ENCODE results near the gene SAMHD1.
A peak's percentile ranks its signal among the peaks of the same experiment; 100 is the strongest.

Gene SAMHD1

DNA sequence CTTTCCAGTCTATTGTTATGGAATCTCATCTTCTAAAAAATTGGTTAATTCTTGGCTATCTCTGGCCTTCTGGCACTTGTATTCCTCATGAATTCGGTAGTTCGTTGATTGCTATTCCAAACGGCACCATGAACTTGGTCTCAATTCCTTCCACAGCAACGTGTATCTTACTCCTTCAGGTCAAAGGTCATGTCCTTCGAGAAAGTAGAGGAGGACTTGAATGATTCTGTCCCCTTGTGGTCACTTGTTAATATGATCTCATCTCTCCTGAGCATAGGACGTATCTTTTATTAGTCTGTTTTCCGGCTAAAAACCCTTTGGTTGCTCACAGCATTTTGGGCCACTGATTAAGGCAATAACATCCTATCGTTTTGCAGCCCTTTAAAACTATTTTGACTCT lies 66.2 kb downstream of the SAMHD1 start:
- Mint-ChIP-seq H3K9me3 (no peaks in the 10 kb centered on the region), H3K4me3 (no peak overlapping the region), H3K4me1 (peaks cover 43% of the 10 kb centered on the region), H3K36me3 (ENCODE audit: low read depth) (no peaks in the 10 kb centered on the region), H3K27me3 (ENCODE audit: low read depth, poor library complexity) (peaks cover 20% of the 10 kb centered on the region), H3K27ac (no peak overlapping the region)
- TF ChIP-seq CTCF (IDR thresholded peaks at IDR 0.05): peak; percentile 35
- no peak for DNase-seq

DNA sequence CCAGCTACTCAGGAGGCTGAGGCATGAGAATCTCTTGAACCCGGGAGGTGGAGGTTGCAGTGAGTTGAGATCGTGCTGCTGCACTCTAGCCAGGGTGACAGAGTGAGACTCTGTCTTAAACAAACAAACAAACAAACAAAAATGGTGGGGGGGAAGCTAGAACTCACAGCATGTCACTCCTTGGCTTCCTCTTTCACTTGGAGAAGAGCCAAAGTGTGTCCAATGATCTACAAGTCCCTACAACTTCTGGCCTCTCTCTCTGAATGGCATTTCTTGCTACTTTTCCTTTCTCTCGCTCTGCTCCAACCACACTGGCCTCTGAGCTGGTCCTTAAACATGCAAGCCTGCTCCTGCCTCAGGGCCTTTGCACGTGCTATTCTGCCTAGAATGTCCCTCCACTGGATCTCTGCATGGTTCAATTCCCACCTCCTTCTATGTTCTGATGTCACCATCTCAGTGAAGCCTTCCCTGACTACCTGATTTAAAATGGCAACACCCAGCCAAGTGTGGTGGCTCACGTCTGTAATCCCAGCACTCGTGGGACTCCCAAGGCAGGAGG lies 67.5 kb downstream of the SAMHD1 start:
- H3K9me3 Mint-ChIP-seq: no peaks in the 10 kb centered on the region
- DNase-seq: no peak
- H3K27ac Mint-ChIP-seq: no peak overlapping the region
- peaks cover 27% of the 10 kb centered on the region for H3K27me3 Mint-ChIP-seq (ENCODE audit: low read depth, poor library complexity)
- no peak for TF ChIP-seq CTCF (IDR thresholded peaks at IDR 0.05)
- no peaks in the 10 kb centered on the region for H3K36me3 Mint-ChIP-seq (ENCODE audit: low read depth)
- peaks cover 37% of the 10 kb centered on the region for H3K4me1 Mint-ChIP-seq
- H3K4me3 Mint-ChIP-seq: no peak overlapping the region

DNA sequence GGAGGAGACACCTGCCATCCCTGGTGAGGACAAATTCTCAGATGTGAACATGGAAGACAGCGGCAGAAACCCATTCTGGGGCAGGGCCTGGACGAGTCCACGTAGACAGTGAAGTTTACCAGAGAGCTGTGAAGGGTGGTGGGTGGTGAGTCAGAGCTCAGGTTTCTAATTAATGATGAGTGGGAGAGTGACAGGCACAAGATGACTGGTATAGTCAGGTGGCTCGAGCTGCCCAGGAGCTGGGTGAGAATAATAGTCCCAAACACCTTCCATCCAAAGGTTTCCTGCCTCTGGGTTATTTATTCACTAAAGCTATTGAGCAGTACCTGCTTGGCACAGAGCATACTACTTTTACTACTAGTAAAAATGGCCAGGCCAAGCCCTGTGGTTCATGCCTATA lies 69.6 kb downstream of the SAMHD1 start:
- Mint-ChIP-seq H3K27ac (no peak overlapping the region), H3K36me3 (ENCODE audit: low read depth) (no peaks in the 10 kb centered on the region), H3K27me3 (ENCODE audit: low read depth, poor library complexity) (peaks cover 35% of the 10 kb centered on the region), H3K9me3 (no peaks in the 10 kb centered on the region), H3K4me1 (peaks cover 26% of the 10 kb centered on the region), H3K4me3 (peak overlapping the region; percentile 28)
- no peak for TF ChIP-seq CTCF (IDR thresholded peaks at IDR 0.05)
- DNase-seq: no peak

DNA sequence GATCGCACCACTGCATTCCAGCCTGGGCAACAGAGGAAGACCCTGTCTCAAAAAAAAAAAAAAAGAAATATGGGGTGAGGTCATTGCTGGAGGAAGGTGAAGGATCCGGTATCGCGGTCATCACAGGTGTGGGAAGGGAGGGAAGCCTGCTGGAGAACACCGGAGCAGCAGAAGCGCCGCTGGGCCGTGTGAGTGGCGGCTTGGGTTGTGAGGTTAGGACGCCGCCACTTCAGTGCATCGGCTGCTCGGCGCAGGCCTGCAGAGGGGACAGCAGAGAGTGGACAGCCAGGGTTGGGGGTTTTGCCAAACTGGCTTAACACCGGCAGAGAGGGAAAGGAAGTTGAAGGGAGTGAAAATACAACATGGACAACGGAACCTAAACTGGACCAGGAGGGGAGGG lies 70.2 kb downstream of the SAMHD1 start:
- Mint-ChIP-seq H3K4me3 (no peak overlapping the region), H3K9me3 (no peaks in the 10 kb centered on the region), H3K27ac (no peak overlapping the region), H3K27me3 (ENCODE audit: low read depth, poor library complexity) (peaks cover 29% of the 10 kb centered on the region), H3K36me3 (ENCODE audit: low read depth) (no peaks in the 10 kb centered on the region), H3K4me1 (peaks cover 27% of the 10 kb centered on the region)
- no peak for DNase-seq
- TF ChIP-seq CTCF (IDR thresholded peaks at IDR 0.05): no peak

DNA sequence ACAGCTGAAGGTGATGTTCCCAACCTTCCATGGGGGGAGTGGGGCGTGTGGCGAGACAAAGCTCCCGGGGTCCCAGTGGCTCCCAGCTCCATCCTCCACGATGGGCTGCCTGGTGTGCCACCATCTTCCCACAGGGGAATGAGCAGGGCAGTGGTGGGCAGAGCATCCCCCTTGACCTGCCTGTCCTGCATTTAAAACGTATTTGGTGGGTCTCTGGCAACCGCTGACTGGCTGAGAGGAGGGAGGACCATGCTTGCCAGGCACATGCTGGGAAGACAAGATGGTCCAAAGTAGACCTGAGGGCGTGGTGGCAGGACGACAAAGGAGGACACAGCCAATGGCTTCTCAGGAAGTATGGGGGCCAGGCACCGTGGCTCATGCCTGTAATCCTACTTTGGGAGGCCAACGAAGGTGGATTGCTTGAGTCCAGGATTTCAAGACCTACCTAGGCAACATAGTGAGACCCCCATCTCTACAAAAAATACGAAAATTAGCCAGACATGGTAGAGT lies 70.7 kb downstream of the SAMHD1 start:
- H3K36me3 Mint-ChIP-seq (ENCODE audit: low read depth): no peaks in the 10 kb centered on the region
- no peak for TF ChIP-seq CTCF (IDR thresholded peaks at IDR 0.05)
- H3K27ac Mint-ChIP-seq: no peak overlapping the region
- peaks cover 33% of the 10 kb centered on the region for H3K4me1 Mint-ChIP-seq
- DNase-seq: no peak
- H3K4me3 Mint-ChIP-seq: no peak overlapping the region
- no peaks in the 10 kb centered on the region for H3K9me3 Mint-ChIP-seq
- peaks cover 28% of the 10 kb centered on the region for H3K27me3 Mint-ChIP-seq (ENCODE audit: low read depth, poor library complexity)

GRCh38 chr20:36878941-36879340 lies 72.6 kb downstream of the SAMHD1 start:
- no peak for DNase-seq
- Mint-ChIP-seq H3K36me3 (ENCODE audit: low read depth) (no peaks in the 10 kb centered on the region), H3K4me1 (peaks cover 31% of the 10 kb centered on the region), H3K4me3 (no peak overlapping the region), H3K9me3 (no peaks in the 10 kb centered on the region), H3K27me3 (ENCODE audit: low read depth, poor library complexity) (peaks cover 28% of the 10 kb centered on the region), H3K27ac (no peak overlapping the region)
- TF ChIP-seq CTCF (IDR thresholded peaks at IDR 0.05): no peak
